HG03025 (cell line): Measurements from ENCODE around the gene CTNNA2.

Experiments used
- ATAC-seq: cut with Tn5 transposase; IDR thresholded peaks from one replicate; pipeline ENCODE4 v1.9.1; 2021; ENCODE audit warnings: mild to moderate bottlenecking, moderate library complexity; ENCODE audit not compliant: unreplicated experiment, low FRiP score

CTNNA2 gene

DNA sequence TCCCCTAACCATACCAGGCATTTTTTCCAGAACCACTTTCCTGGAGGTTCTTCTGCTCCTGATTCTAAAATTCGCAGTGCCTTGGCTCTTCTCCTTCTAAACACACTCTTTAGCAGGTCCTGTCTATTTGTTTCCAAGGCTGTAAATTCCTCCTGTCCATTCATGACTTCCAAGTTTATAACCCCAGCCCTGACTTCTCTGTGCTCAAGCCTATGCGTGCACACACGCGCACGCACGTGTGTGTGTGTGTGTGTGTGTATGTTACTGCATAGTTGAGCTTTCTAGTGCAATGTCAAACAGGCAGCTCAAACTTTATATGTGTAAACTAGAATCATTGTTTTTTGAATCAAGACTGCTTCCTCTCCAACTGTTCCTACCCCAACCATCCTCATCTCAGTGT, 454.0 kb downstream of the CTNNA2 start:
- no peak for ATAC-seq

DNA sequence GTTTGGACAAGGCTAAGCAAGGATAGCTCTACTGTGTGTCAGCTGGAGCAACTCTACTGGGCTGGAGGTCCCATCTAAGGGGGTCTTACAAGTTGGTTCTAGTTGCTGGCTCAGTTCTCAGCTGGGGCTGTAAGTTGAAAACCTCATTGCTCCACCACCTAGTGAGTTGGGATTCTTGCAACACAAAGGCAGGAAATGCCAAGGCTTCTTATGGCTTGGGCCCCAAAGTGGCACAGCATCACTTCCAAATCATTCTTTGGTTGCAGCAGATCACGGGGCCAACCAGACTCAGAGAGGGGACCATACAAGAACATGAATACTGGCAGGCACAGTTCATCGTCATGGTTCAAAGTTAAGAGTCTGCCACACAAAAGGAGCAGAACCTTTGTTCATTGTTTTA, 459.0 kb downstream of the CTNNA2 start:
- no peak for ATAC-seq

DNA sequence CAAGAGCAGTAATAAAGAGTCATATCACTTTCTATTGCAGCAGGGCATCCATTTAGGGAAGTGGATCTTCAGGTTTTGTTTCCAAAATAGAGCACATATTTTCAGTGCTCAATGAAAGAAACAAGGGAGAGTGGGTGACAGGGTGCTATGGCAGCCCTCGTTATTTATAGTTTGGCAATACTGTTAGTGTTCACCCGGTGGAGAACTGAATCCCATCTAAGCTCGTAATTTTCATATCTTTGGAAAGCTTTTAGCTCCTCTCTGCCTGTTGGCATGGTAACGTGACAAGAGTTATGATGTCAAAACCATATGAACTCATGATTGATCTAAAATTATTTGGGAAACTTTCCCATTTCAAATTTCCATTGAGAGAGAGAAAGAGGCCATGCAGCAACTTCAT, 459.8 kb downstream of the CTNNA2 start:
- no peak for ATAC-seq

DNA sequence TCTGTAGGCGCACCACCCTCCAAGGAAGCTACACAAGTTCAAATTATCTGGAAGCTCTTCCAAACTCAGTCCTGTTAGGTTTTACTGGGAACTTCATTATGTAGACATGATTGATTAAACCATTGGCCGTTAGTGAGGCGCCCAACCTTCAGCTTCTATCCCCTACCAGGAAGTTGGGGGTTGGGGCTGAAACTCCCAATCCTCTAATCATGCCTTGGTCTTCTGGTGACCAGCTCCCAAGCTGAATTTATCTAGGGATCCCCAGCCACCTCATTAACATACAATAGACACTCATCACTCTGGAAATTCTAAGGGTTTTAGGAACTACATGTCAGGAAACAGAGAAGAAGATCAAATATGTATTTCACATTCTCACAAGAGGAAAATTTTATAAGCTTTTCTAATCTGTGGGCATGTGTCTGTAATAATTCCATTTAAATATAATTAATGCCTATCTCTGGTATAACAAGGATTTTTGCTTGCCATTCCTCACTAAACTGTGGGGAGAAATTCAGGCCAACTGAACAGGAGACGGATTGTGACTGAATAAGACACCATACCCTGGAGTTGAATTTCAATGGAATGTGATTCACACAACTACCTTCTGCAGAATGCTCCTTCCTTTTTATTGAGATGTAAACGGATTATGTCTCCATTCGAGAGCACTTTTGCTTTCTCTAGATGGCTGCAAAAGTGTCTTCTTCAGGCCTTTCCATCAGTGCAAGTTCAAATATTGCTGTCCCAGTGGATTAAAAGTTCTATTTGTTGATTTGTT, 463.1 kb downstream of the CTNNA2 start:
- ATAC-seq: no peak

DNA sequence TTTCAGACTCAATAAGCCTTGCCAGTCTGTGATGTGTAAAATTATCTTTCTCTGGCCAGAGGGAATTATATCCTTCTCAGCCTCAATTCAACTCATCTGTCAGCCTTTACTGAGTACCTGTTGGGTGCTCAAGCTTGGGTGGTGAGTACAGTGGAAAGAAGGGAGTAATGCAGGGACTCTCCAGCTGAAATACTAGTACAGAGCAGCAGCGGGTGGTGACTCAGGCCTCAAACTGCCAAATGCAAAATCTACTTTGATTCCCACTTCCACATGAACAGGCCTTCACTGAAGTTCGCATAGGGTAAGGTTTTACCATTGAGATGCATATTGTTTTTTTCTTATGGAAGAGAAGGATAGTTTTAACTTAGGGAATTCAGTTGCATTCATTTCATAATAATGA, 464.9 kb downstream of the CTNNA2 start:
- no peak for ATAC-seq

DNA sequence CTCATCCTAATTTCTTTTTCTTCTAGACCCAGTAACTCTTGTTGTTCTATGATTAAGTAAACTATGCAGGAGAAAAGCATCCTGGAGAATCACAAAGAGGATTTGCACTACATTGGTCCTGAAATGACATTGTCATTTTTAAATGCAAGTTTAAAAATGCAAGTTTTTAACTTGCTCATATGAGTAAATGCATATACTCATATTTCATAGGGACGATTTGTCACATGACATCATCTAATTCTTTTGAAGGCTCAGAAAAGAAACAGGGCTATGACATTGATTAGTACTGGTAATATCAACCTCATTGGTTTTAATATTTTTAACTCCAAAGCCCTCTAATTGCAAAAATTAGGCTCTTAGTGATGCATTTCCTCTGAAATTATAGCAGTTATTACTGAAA, 467.3 kb downstream of the CTNNA2 start:
- no peak for ATAC-seq

DNA sequence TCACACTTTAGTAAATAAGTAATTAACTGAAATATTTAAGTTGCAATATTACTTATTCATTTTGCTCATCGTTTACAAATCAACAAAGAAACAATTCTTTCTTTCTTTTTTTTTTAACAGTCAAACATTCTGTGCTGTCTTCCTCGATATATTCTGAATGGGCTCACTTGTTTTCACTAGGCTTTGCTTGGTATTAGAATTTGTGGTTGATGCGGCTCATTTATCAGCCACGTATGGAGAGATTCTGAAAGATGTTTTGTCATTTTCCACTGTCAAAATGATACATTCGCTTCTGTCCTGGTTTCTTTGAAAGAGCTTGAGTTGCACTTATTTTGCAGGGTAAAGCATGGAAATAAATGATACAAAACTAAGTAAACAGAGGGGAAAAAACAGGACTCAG, 468.0 kb downstream of the CTNNA2 start:
- no peak for ATAC-seq

DNA sequence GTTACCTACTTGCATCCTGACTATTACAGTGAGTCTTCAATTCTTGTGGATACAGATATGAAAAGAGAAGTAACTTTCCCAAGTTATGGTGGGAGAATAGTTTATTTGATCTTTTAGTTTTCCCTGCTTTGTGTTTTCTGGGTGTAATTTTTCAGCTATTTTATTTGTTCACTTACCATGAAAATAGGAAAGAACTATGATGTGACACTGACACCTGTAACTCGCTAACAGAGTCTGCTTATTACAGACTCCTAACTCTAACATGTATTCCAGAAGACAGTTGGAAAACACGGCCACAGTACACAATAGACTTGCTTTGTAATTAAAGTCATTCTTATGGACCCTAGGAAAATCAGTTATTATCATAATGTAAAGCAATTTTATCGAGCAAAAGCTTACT, 468.5 kb downstream of the CTNNA2 start:
- ATAC-seq: no peak

DNA sequence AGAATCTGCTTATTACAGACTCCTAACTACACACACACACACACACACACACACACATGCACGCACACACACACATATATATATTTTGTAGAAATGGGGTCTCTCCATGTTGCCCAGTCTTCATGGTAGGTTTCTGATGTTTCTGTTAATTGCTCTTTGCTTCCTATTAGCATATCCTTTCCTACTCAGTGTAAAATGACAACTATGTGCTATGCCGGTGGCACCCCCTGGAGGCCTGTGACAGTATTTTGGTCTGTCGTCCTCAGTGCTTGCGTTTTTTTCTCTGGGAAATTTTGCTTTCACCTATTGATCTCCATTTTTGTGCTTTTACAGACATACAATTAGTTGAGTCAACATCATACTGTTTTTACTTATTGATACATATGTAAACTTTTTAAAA, 469.6 kb downstream of the CTNNA2 start:
- ATAC-seq: no peak

DNA sequence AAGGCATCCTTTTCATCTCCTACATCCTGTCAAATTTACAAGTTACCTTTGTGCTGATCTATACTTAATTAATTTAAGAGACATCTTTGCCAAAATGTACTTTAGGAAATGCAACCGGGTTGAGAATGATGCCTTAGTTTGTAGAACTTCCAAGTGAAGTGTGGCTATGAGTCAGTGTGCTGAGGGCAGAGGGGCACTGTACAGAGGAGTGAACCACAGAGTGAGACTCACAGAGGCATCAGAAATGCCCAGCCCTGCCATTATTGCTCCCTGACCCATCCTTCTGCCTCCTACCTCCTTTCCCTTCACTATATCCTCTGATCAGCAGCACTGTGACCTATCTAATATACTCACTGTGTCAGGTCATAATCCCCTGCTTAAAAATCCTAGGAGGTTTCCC, 471.6 kb downstream of the CTNNA2 start:
- ATAC-seq: no peak

DNA sequence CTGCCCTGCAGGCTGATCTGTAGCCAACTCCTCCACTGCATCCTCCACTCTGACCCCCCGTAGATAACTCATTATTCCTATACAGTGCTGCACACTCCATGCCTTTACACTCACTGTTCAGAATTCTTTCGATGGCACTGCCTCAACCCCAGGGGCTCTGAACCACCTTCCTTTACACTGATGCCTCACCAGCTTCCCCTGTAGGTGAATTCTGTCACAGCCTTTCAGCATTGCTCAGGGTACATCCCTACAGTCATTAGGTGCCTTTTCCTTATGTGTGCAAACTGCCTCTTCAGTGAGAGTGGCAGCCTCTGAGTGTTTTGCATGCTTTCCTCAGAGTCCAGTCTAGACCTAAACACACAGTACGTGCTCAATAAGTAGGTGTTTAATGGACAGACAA, 472.3 kb downstream of the CTNNA2 start:
- ATAC-seq: no peak

DNA sequence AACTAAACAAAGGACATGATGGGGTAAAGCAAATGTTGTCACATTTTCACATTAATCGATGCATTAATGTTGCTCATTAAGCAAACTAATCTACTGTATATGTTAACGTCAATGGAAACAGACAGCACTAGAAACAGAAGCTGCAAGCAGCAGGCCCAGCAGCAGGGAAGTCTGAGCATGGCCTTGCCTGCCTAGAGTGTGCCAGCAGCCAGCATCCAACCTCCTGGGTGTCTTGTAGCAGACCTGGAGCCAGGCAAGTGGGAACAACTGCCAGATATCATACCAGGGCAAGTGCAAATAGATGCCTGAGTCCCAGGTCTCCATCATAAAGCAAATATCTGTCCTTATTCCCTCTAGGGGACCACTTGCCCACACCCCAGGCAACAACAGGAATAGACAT, 472.7 kb downstream of the CTNNA2 start:
- ATAC-seq: no peak

DNA sequence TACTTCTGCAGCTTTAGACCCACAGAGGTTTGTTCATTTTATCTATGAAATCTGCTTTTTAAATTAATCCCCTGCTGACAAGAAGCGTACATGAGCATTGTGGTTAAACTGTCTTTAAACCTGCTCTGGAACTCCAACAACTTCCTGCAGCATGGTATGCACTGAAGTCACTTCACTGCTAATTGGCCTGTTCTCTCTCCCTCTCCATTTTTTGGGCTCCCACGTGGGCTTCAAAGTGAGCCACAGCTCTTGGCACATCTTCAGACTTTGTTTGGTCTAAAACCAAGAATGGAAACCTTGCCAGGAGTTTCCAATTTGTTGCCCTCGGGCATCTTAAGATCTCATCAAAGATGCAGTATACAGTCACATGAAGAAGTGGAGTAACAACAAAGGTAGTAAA, 480.3 kb downstream of the CTNNA2 start:
- no peak for ATAC-seq

DNA sequence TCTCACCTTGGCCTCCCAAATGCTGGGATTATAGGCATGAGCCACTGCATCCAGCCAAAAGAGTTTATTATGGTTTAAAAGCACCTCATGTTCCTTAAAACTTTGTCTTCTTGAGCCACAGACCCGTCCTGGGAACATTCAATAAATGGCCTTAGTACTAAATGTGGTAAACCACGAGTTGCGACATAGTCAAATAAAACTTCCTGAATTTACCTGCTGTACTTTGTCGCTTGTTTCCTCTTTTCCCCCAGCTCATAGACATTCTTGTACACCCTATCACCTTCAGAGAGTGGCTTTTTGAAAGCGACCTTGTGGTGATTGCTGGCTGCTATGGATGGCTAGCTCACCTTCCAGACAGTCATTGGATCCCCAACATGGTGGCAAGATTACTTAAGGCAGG, 481.3 kb downstream of the CTNNA2 start:
- ATAC-seq: no peak

DNA sequence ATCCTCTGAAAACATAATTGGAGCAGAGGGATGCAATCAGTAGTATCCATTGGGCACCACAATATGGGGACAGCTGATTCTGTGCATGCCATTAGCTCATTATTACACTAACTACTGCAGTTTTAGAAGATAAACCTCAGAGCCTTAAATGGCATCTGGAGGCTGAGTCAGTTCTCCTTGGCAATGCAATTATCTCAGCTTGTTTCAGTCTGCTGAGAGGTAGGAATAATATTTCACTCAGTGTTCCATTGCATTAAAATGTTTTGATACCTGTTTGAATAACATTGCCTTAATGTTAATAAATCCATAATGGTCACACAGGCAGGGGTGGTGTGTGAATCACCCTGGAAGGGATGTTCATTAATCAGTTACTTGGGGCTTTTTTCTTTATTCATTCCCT, 482.1 kb downstream of the CTNNA2 start:
- no peak for ATAC-seq

DNA sequence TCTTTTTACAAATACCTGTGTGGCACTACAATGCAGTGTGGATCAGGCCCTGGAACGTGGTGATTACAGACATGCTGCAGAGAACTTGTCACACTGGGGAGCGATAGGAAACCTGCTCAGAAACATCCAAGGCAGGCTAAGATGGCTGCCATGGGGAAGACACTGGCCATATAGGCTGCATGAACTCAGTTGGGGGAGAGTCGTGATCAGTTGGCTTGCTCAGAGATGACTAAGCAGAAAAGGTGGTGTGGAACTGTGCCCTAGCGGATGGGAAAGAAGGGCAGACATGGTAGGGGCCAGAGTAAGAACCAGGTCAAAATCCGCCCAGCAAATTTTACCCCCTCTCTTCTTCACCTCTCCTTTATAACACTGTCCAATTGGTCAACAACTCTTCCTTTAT, 483.9 kb downstream of the CTNNA2 start:
- no peak for ATAC-seq

DNA sequence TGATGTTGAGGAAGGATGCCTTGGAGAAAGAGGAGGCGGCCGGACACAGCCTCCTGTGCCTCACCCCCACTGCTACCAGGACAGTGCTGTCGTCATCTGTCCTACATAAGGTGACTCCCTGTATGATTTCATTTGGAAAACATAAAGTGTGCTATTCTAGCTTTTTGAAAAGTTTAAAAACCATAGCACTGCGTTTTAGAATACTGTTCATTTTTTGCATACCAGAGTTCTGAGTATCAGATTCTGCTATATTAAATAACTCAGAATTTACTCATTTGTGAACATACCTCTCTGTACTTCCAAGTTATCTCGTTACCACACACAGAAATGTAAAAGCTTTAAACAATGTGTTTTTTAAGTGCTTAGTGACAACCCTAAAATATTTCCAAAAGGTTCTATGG, 488.9 kb downstream of the CTNNA2 start:
- ATAC-seq: no peak

DNA sequence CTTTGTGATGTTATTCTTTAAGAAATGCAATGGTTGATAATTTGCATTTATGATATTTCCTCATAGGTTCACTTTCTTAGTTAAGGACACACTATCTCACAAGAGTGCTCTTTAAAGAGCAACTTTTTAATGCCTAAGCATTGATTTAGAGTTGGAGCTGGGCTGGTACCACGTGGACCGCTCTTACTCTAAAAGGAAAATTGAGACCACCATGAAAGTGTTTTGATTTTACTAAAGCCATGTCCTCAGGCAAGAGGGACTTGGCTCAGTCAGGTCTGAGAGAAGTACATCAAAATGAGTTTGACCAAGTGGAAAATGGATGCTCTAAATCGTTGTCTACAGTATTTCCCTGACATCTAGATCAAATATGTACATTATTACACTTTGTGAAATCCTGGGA, 489.3 kb downstream of the CTNNA2 start:
- ATAC-seq: no peak

DNA sequence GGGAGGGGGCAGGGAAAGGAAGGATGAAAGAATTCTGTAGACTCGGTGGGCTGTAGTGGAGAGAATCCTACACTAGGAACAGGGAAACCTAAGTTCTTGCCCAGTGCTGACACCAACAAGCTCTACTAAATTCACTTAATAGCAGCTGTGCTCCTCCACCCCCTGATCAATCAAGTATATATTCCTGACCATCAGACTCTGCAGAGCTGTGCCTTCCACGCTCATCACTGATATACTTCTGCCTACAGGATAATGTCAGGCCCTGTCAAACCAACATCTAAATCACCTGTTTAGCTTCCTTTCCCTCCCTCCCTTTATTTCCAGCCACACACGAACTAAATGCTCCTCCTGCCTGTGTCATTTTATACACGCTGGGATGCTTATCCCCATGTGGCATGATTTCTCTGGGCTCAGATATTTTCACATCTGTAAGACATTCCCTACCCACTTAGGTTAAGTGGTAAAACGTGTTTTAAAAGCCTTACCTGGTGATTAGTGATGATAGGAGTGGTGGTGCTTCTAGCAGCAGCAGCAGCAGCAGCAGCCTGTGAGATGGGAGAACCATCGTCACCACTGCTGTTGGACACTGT, 489.8 kb downstream of the CTNNA2 start:
- no peak for ATAC-seq

DNA sequence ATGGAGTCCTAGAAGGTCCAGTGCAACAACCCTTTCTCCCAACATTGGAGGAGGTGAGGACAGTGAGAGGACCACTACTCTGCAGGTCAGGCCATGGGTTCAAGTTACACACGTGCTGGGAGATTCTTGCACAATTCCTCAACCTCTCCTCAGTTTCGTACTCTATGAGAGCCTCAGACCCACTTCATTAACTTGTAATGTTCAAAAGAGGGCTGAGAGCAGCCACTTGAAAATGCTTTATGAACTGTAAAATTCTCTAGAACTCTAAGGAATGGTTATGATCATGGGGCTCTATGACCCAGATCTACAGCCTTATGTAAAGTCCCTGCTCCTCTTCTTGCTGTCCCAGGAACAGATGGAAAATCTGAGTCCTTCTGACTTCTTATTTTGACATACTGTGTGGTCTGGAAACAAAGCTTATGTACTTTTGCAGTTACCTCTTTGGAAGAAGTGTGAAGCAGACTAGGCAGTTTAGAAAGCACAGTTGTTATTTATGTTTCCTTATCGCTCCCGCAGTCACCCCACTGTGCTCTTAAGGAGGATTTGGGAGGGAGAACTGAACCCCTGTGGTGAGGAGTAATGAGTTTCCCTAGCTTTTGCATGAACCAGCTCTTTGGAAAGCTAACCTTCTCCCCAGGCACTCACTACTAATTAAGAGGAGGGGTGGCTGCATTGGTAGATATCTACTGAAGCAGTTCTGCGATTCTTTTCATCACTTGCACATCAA, 495.1 kb downstream of the CTNNA2 start:
- ATAC-seq: no peak

DNA sequence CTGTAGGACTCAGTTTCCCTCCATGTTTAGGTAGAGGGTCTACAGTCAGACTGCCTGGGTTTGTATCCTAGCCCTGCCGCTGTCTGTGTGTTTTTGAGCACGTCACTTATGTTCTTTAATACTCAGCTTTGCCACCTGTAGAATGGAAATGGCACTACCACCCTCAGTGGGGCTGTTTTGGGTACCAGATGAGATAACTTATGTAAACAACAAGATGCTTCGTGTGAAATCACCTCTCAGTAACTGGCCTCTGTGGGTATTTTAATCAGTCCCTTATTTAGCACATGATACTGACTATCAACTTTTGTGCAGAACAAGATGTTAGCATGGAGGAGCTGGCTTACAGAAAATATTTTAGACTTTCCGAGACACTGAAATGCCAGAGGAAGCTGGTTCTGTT, 495.7 kb downstream of the CTNNA2 start:
- no peak for ATAC-seq

DNA sequence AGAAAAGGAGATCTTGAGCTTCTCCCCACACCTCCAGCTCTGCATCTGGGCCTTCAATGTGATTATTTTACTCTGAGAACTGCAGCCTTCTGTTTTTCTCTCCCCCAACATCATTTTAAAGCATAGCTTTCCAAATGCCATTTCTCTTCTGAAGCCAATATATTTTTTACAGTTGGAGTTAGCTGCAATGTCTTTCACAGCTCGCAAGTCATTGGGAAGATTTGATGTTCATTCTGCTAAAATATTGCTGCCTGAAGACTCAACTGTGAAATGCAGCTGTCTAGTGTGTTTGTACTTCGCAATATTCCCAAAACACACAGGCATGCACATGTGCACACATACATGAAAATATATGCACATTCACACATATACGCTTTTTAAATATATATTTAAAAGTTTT, 496.4 kb downstream of the CTNNA2 start:
- no peak for ATAC-seq
